OCI-LY1 (cell line): ENCODE results near the gene PTPRU.

Experiments
- EZH2 ChIP-seq: fragments of 200-600 bp; sonication (generic), shearing (Covaris generic); IDR thresholded peaks from 2 replicates; pipeline ENCODE4 v1.8.0; 2017; ENCODE audit warnings: borderline replicate concordance, mixed run types, mild to moderate bottlenecking, antibody characterized with exemption, low read length, moderate library complexity, mixed read lengths
- TF ChIP-seq, protein P1 (sequence below): fragments of 200-600 bp; sonication (generic), shearing (Covaris generic); IDR thresholded peaks from 2 replicates; pipeline ENCODE4 v1.5.1; 2017; ENCODE audit warnings: mild to moderate bottlenecking, antibody characterized with exemption, low read length, moderate library complexity, mixed read lengths

DNA sequence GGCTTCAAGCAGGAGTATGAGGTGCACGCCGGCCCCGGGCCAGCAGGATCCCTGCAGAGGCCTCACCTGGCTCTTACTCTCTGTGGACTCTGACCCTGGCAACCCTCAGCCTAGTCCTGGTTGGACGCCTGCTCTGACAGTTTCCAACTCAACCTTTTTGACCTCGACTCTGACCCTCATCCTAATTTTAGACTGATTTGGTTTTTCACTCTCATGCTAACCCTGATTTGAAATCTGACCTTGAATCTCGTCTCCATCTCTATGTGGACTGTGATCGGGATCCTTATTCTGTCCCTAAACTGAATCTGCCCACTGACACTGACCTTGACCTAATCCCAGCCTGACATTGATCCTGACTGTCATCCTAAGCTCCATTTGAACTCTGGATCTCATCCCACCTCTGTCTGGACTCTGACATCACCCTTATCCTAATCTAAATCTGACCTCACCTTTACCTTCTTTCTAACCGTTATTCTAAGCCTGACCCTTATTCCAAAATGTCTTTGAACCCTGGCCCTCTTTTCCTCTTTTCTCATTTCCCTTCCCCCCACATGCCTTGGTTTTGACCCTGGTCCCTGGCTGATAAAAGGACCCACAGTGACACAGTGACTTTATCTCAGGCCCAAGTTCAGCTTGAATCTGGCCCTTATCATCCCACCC lies 67.8 kb downstream of the PTPRU start:
- TF ChIP-seq, protein P1, sequence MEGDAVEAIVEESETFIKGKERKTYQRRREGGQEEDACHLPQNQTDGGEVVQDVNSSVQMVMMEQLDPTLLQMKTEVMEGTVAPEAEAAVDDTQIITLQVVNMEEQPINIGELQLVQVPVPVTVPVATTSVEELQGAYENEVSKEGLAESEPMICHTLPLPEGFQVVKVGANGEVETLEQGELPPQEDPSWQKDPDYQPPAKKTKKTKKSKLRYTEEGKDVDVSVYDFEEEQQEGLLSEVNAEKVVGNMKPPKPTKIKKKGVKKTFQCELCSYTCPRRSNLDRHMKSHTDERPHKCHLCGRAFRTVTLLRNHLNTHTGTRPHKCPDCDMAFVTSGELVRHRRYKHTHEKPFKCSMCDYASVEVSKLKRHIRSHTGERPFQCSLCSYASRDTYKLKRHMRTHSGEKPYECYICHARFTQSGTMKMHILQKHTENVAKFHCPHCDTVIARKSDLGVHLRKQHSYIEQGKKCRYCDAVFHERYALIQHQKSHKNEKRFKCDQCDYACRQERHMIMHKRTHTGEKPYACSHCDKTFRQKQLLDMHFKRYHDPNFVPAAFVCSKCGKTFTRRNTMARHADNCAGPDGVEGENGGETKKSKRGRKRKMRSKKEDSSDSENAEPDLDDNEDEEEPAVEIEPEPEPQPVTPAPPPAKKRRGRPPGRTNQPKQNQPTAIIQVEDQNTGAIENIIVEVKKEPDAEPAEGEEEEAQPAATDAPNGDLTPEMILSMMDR, result no peak
- TF ChIP-seq EZH2, result no peak
